ENCODE results near the gene RBM10. TPM values are rescaled to one million over a fixed set of nuclear protein-coding genes. Genes with fewer than 3 reads are reported as not detected.
A peak's percentile ranks its signal among the peaks of the same experiment; 100 is the strongest.

RBM10 gene
- total RNA-seq, 1 experiment from 2014 or later = 41.0 TPM

- ChIA-PET POLR2A (no interaction called here), CTCF (interaction anchor here (0.6 kb wide), 1 partner anchor 171 kb away, joined by 4 read pairs; no protein-coding TSS in a partner anchor)
- no peak for TF ChIP-seq CTCF (IDR thresholded peaks at IDR 0.05; ENCODE audit: insufficient read depth in 1 of 2, low read depth in 1 of 2, low read length in 1 of 2, severe bottlenecking in 1 of 2, unreplicated experiment in 1 of 2)
- Mint-ChIP-seq H3K27me3 (ENCODE audit: insufficient read depth, unreplicated experiment) (no peaks in the 10 kb centered on the region), H3K36me3 (ENCODE audit: insufficient read depth, unreplicated experiment) (peaks cover 81% of the 10 kb centered on the region), H3K4me3 (ENCODE audit: unreplicated experiment) (no peak overlapping the region), H3K9me3 (ENCODE audit: unreplicated experiment) (no peaks in the 10 kb centered on the region), H3K4me1 (ENCODE audit: low read depth, unreplicated experiment) (peaks cover 23% of the 10 kb centered on the region), H3K27ac (ENCODE audit: unreplicated experiment) (no peak overlapping the region)
- Histone ChIP-seq H3K27me3 (replicated peaks; ENCODE audit: control insufficient read depth, insufficient read depth, low read length) (no peaks in the 10 kb centered on the region), H3K4me1 (no peaks in the 10 kb centered on the region), H3K36me3 (ENCODE audit: control insufficient read depth, insufficient read depth, low read length) (peaks cover 3% of the 10 kb centered on the region), H3K4me3 (ENCODE audit: low read depth, low read length) (no peak overlapping the region), H3K9me3 (no peaks in the 10 kb centered on the region)
- intact Hi-C loops (cut with micrococcal nuclease; ENCODE audit: unreplicated experiment) = loop anchor here (10.0 kb wide), 1 partner anchor 442 kb away; the partner anchor contains the start of genes ELK1 and UXT
- no TSS peak for BruUV-seq (replicated peaks)
- no peak for DNase-seq
These were observed 67.6 kb downstream of the RBM10 start for GRCh38 chrX:47212381-47213293.

- peaks cover 3% of the 10 kb centered on the region for H3K36me3 ChIP-seq (ENCODE audit: control insufficient read depth, insufficient read depth, low read length)
- Mint-ChIP-seq H3K27me3 (ENCODE audit: insufficient read depth, unreplicated experiment) (no peaks in the 10 kb centered on the region), H3K4me1 (ENCODE audit: low read depth, unreplicated experiment) (peaks cover 28% of the 10 kb centered on the region), H3K36me3 (ENCODE audit: insufficient read depth, unreplicated experiment) (peaks cover 82% of the 10 kb centered on the region), H3K4me3 (ENCODE audit: unreplicated experiment) (no peak overlapping the region), H3K27ac (ENCODE audit: unreplicated experiment) (no peak overlapping the region), H3K9me3 (ENCODE audit: unreplicated experiment) (no peaks in the 10 kb centered on the region)
- no peak overlapping the region for H3K4me3 ChIP-seq (ENCODE audit: low read depth, low read length)
- no peaks in the 10 kb centered on the region for H3K9me3 ChIP-seq
- no peaks in the 10 kb centered on the region for H3K4me1 ChIP-seq
- DNase-seq = no peak
- ChIA-PET POLR2A (no interaction called here), CTCF (no interaction called here)
- TF ChIP-seq CTCF (IDR thresholded peaks at IDR 0.05; ENCODE audit: insufficient read depth in 1 of 2, low read depth in 1 of 2, low read length in 1 of 2, severe bottlenecking in 1 of 2, unreplicated experiment in 1 of 2) = no peak
- TSS peak; percentile 15 for BruUV-seq (replicated peaks)
- intact Hi-C loops (cut with micrococcal nuclease; ENCODE audit: unreplicated experiment) = loop anchor here (5.0 to 10.0 kb wide), 2 partner anchors 168 to 440 kb away; partner anchors contain the start of genes ELK1 and UXT
- no peaks in the 10 kb centered on the region for H3K27me3 ChIP-seq (replicated peaks; ENCODE audit: control insufficient read depth, insufficient read depth, low read length)
These were observed 69.5 kb downstream of the RBM10 start for GRCh38 chrX:47214435-47215077.

GRCh38 chrX:47215291-47215900 lies 70.4 kb downstream of the RBM10 start:
- CTCF ChIA-PET = no interaction called here
- Mint-ChIP-seq H3K27me3 (ENCODE audit: insufficient read depth, unreplicated experiment) (no peaks in the 10 kb centered on the region), H3K4me3 (ENCODE audit: unreplicated experiment) (no peak overlapping the region), H3K9me3 (ENCODE audit: unreplicated experiment) (no peaks in the 10 kb centered on the region), H3K4me1 (ENCODE audit: low read depth, unreplicated experiment) (peaks cover 36% of the 10 kb centered on the region), H3K36me3 (ENCODE audit: insufficient read depth, unreplicated experiment) (peaks cover 85% of the 10 kb centered on the region), H3K27ac (ENCODE audit: unreplicated experiment) (no peak overlapping the region)
- no peak for DNase-seq
- intact Hi-C loops (cut with micrococcal nuclease; ENCODE audit: unreplicated experiment) = loop anchor here (5.0 to 10.0 kb wide), 2 partner anchors 167 to 439 kb away; partner anchors contain the start of genes ELK1 and UXT
- Histone ChIP-seq H3K36me3 (ENCODE audit: control insufficient read depth, insufficient read depth, low read length) (peaks cover 3% of the 10 kb centered on the region), H3K27me3 (replicated peaks; ENCODE audit: control insufficient read depth, insufficient read depth, low read length) (no peaks in the 10 kb centered on the region), H3K4me1 (no peaks in the 10 kb centered on the region), H3K9me3 (no peaks in the 10 kb centered on the region), H3K4me3 (ENCODE audit: low read depth, low read length) (no peak overlapping the region)
- no peak for TF ChIP-seq CTCF (IDR thresholded peaks at IDR 0.05; ENCODE audit: insufficient read depth in 1 of 2, low read depth in 1 of 2, low read length in 1 of 2, severe bottlenecking in 1 of 2, unreplicated experiment in 1 of 2)
- BruUV-seq (replicated peaks) = no TSS peak
- POLR2A ChIA-PET = interaction anchor here (0.5 kb wide), 1 partner anchor 22 kb away, joined by 3 read pairs; no protein-coding TSS in a partner anchor
